Erythroblast (primary cell): ENCODE data around the gene REEP3.

ENCODE experiments used
- GATA1 ChIP-seq: IDR thresholded peaks from 2 replicates; pipeline ENCODE4 v1.6.1; 2011; ENCODE audit warnings: low read depth, mild to moderate bottlenecking, control low read depth, low read length, moderate library complexity
- POLR2A ChIP-seq: IDR thresholded peaks from 2 replicates; pipeline ENCODE4 v1.6.1; 2011; ENCODE audit warnings: mild to moderate bottlenecking, low read length

- no peak for TF ChIP-seq POLR2A
- no peak for TF ChIP-seq GATA1
Measured at GRCh38 chr10:63646491-63646890, 125.3 kb downstream of the REEP3 start.
